Measurements from ENCODE around the gene NAPA.
A peak's percentile ranks its signal among the peaks of the same experiment; 100 is the strongest.

Gene NAPA

DNA sequence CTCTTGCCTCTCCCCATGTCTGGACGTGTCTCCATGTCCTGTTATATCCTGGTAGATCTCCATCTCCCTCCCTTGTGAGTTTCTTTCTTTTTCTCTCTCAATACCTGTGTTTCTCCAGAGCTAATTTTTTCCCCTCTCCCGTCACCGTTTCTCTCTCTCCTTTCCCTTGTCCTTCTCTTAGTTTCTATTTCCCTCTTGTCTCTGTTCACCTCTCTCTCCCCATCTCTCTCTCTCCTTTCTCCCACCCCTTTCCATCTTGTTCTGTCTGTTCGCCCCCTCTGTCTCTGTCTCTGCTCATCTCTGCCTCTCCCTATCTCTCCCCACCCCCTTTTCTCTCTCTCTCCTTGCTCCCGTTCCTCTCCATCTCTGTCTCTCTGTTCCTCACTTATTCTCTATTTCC, 56.2 kb downstream of the NAPA start:
- no peak for DNase-seq (ENCODE audit: low read depth)

GRCh38 chr19:47456721-47457474, 58.0 kb downstream of the NAPA start:
- no peak for DNase-seq (ENCODE audit: low read depth)

GRCh38 chr19:47450478-47450877, 64.4 kb downstream of the NAPA start:
- DNase-seq (ENCODE audit: low read depth), result no peak

- DNase-seq (ENCODE audit: low read depth), result no peak
These were observed 66.5 kb downstream of the NAPA start for GRCh38 chr19:47448360-47448727.

- no peak for DNase-seq (ENCODE audit: low read depth)
These were observed 67.1 kb downstream of the NAPA start for GRCh38 chr19:47447470-47448359.

DNA sequence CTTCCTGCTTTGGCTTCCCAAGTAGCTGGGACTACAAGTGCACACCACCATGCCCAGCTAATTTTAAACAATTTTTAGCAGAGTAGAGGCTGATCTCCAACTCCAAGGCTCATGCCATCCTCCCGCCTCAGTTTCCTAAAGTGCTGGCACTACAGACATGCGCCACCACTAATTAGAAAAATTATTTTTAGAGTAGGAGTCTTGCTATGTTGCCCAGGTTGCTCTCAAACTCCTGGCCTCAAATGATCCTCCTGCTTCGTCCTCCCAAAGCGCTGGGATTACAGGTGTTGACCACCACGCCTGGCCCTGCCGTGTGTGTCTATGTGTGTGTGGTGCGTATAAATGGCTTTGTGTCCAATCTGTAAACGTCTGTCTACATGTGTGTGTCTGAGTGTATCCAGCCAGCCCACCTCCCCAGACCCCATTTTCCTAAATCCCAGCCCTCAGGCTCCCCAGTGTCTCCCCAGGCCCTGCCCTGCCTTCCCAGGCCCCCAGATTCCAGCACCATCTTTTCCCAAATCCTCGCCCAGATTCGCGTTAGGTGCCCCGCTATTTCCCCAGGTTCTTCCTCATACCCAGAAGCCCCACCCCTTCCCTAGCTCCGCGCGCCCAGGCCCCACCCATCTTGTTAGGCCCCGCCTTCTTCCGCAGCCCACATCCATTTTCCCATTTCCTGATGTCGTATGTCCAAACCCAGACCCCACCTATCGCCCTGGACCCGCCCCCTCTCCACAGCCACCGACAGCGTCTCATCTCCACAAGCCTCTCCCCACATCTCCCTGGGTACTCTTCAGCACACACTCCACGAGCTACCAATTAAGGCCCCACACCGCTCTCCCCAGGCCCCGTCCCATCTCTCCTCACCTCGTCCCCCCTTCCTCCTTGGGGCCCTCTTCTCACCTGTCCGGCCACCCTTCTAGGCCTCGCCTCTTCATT, 68.1 kb downstream of the NAPA start:
- DNase-seq (ENCODE audit: low read depth), result no peak

GRCh38 chr19:47445937-47446402, 68.9 kb downstream of the NAPA start:
- DNase-seq (ENCODE audit: low read depth), result peak; percentile 79

GRCh38 chr19:47445527-47445926, 69.3 kb downstream of the NAPA start:
- no peak for DNase-seq (ENCODE audit: low read depth)

- no peak for DNase-seq (ENCODE audit: low read depth)
These were observed 70.5 kb downstream of the NAPA start for GRCh38 chr19:47444388-47444821.

- DNase-seq (ENCODE audit: low read depth), result no peak
These were observed 71.5 kb downstream of the NAPA start for GRCh38 chr19:47443331-47443730.

DNA sequence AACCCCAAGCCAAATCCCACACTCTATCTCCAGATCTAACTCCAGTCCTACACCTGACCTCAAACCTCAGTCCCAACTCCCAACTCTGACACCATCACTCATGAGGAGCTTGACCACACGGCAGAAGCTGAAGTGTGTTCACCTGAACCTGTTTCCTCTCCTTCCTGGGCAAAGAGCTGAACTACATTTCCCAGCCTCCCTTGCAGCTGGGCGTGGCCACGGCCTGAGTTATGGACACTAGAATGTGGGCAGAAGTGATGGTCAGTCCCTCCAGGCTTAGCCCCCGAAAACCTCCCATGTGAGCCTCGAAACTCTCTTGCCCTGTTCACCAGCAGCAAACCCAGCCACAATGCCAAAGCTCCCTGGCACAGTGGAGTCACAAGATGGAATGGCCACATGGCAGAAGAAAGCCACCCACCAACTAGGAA, 76.1 kb downstream of the NAPA start:
- no peak for DNase-seq (ENCODE audit: low read depth)
